Esophagus squamous epithelium (tissue), 4 donors: ENCODE results near the gene COL6A2.

Source experiments
- CTCF ChIP-seq, 6 experiments: fragments of 450-650 bp in 4 of 6; fragments of 200-600 bp in 2 of 6; sonication (generic) in 2 of 6; IDR thresholded peaks; one replicate each; pipeline ENCODE4 v1.5.1; 2016 to 2019; ENCODE audit warnings: antibody characterized with exemption in 6 of 6, mild to moderate bottlenecking in 4 of 6, moderate library complexity in 4 of 6
- POLR2A ChIP-seq, 4 donors: fragments of 450-650 bp; IDR thresholded peaks; one replicate each; pipeline ENCODE4 v1.6.1; 2017; ENCODE audit warnings: antibody characterized with exemption in 4 of 4, mild to moderate bottlenecking in 4 of 4, moderate library complexity in 3 of 4

- no peak for TF ChIP-seq CTCF (IDR thresholded peaks at IDR 0.05)
- TF ChIP-seq POLR2A (IDR thresholded peaks at IDR 0.05), result no peak
Measured at GRCh38 chr21:46066591-46067331, 31.2 kb upstream of the COL6A2 start.
